Urothelium cell line (cell line): ENCODE results near the gene RAB31.

Experiments used
- DNase-seq: peaks from one replicate; pipeline ENCODE4 v3.0.0; 2011; ENCODE audit warnings: low spot score, mixed read lengths
- FAIRE-seq: peaks from 2 replicates; lab custom pipeline; 2011; peaks lifted over from hg19 to GRCh38; lab: Jason Lieb, UNC

The RAB31 gene

GRCh38 chr18:9779630-9780029 lies 71.5 kb downstream of the RAB31 start:
- FAIRE-seq: no peak
- peak; percentile 35 for DNase-seq

- FAIRE-seq: peak; percentile 30
- DNase-seq: peak; percentile 56
Measured at GRCh38 chr18:9782073-9782857, 74.2 kb downstream of the RAB31 start.

GRCh38 chr18:9786631-9787030 lies 78.5 kb downstream of the RAB31 start:
- FAIRE-seq: no peak
- no peak for DNase-seq

- FAIRE-seq: no peak
- DNase-seq: no peak
Measured at GRCh38 chr18:9787036-9787435, 78.9 kb downstream of the RAB31 start.

- DNase-seq (no peak), FAIRE-seq (no peak)
Measured at GRCh38 chr18:9787712-9788111, 79.6 kb downstream of the RAB31 start.

GRCh38 chr18:9788140-9788539 lies 80.0 kb downstream of the RAB31 start:
- no peak for FAIRE-seq
- DNase-seq: no peak

GRCh38 chr18:9788860-9789259 lies 80.8 kb downstream of the RAB31 start:
- DNase-seq (no peak), FAIRE-seq (no peak)

- DNase-seq (no peak), FAIRE-seq (no peak)
Measured at GRCh38 chr18:9790261-9790660, 82.2 kb downstream of the RAB31 start.

- FAIRE-seq (no peak), DNase-seq (no peak)
Measured at GRCh38 chr18:9791991-9792390, 83.9 kb downstream of the RAB31 start.

- FAIRE-seq: no peak
Measured at GRCh38 chr18:9792565-9793245, 84.6 kb downstream of the RAB31 start.

GRCh38 chr18:9796011-9796410 lies 87.9 kb downstream of the RAB31 start:
- FAIRE-seq (peak; percentile 44), DNase-seq (no peak)

More at GRCh38 chr18:9792565-9793245, 84.6 kb downstream of the RAB31 start:
- no peak for DNase-seq

GRCh38 chr18:9796935-9797549 lies 88.9 kb downstream of the RAB31 start:
- no peak for DNase-seq
- FAIRE-seq: peak; percentile 82

GRCh38 chr18:9802175-9803062 lies 94.3 kb downstream of the RAB31 start:
- FAIRE-seq: no peak
- no peak for DNase-seq

GRCh38 chr18:9803063-9803697 lies 95.1 kb downstream of the RAB31 start:
- FAIRE-seq: no peak

GRCh38 chr18:9803698-9804516 lies 95.8 kb downstream of the RAB31 start:
- FAIRE-seq (peak; percentile 13), DNase-seq (no peak)

More at GRCh38 chr18:9803063-9803697, 95.1 kb downstream of the RAB31 start:
- no peak for DNase-seq

GRCh38 chr18:9804517-9805104 lies 96.5 kb downstream of the RAB31 start:
- no peak for DNase-seq
- FAIRE-seq: no peak

- FAIRE-seq (no peak), DNase-seq (no peak)
Measured at GRCh38 chr18:9806905-9807304, 98.8 kb downstream of the RAB31 start.

- DNase-seq (peak; percentile 69), FAIRE-seq (peak; percentile 50)
Measured at GRCh38 chr18:9808295-9809241, 100.5 kb downstream of the RAB31 start.
